ENCODE results near the gene WNK2. TPM values are rescaled to one million over a fixed set of nuclear protein-coding genes. Genes with fewer than 3 reads are reported as not detected.
A peak's percentile ranks its signal among the peaks of the same experiment; 100 is the strongest.
"Not testable (repeated sequence)": the region's sequence is repeated elsewhere in the genome, so short reads cannot be mapped to it uniquely, and the experiment has no call there.

Gene WNK2
- total and polyA plus RNA-seq, 12 donors, result 16.6 to 236 (median 178) TPM

DNA sequence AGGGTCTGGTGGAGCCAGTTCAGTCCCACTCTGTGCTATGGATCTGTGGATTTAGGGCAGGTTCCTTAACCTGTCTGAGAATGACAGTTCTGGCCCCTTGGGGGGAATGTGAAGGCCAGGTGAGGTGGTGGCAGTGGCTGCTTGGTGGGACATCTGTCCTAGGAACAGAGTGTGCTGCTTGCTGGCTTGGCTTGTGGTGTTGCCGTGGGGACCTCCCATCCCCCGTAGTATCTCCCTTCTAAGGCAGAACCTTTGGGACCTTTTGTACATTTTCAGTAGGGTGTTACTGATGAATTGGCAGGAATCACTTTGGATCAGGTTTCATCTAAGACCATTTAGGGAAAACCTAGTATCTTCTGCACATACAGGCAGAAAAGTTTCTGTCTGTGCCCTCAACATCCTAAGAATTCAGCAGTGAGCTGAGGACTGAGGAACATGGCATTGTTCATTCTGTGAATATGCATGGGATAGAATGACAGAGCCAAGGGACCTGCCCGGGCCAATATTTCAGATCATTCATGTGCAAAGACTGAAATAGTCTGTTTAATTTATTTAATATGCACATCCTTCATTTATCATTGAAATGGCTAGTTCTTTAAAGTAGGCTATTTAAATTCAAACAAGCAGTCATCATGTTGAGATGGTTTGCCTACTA is 64.6 kb downstream of the WNK2 start:
- H3K36me3 ChIP-seq, result peaks cover 0 to 12% (median 0%) of the 10 kb centered on the region in 9 donors
- no peaks in the 10 kb centered on the region for H3K9me3 ChIP-seq
- intact Hi-C loops (cut with DNase I), result no loop called here
- H3K4me1 ChIP-seq, result peaks cover 0 to 47% (median 15%) of the 10 kb centered on the region in 9 donors
- H3K27ac ChIP-seq, result no peak overlapping the region
- H3K27me3 ChIP-seq, result no peaks in the 10 kb centered on the region
- 62 to 76% methylated on average over 3 of the region's 3 CpGs for WGBS, 2 donors
- TF ChIP-seq, protein P1, sequence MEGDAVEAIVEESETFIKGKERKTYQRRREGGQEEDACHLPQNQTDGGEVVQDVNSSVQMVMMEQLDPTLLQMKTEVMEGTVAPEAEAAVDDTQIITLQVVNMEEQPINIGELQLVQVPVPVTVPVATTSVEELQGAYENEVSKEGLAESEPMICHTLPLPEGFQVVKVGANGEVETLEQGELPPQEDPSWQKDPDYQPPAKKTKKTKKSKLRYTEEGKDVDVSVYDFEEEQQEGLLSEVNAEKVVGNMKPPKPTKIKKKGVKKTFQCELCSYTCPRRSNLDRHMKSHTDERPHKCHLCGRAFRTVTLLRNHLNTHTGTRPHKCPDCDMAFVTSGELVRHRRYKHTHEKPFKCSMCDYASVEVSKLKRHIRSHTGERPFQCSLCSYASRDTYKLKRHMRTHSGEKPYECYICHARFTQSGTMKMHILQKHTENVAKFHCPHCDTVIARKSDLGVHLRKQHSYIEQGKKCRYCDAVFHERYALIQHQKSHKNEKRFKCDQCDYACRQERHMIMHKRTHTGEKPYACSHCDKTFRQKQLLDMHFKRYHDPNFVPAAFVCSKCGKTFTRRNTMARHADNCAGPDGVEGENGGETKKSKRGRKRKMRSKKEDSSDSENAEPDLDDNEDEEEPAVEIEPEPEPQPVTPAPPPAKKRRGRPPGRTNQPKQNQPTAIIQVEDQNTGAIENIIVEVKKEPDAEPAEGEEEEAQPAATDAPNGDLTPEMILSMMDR (IDR thresholded peaks at IDR 0.05), result no peak
- DNase-seq, result no peak
- peak in 1 of 8 donors; percentile 41 for ATAC-seq
- no peak overlapping the region for H3K4me3 ChIP-seq

DNA sequence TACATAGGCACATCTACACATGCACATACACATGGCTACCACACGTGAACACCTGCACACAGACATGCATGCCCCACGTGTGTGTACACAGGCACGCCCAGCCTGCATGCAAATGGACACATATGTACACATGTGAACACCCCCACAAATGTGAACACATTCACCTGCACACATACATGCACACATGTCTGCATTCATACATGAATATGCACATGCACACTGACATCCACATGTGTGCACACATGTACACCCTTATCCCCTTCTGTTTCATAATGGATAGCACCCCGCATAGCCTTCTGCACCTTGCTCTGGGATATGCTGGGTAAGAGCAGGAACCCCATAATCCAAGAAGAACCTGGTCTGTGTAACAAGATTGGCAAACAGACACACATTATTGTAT is 66.2 kb downstream of the WNK2 start:
- Histone ChIP-seq H3K4me1 (peaks cover 0 to 36% (median 9%) of the 10 kb centered on the region in 9 donors), H3K4me3 (no peak overlapping the region), H3K9me3 (no peaks in the 10 kb centered on the region), H3K36me3 (peaks cover 0 to 19% (median 0%) of the 10 kb centered on the region in 9 donors), H3K27ac (no peak overlapping the region), H3K27me3 (no peaks in the 10 kb centered on the region)
- TF ChIP-seq, protein P1 (IDR thresholded peaks at IDR 0.05), result no peak
- DNase-seq (no peak), ATAC-seq (no peak)
- WGBS, 2 donors, result 92 to 93% methylated on average over 4 of the region's 4 CpGs
- intact Hi-C loops (cut with DNase I), result no loop called here

DNA sequence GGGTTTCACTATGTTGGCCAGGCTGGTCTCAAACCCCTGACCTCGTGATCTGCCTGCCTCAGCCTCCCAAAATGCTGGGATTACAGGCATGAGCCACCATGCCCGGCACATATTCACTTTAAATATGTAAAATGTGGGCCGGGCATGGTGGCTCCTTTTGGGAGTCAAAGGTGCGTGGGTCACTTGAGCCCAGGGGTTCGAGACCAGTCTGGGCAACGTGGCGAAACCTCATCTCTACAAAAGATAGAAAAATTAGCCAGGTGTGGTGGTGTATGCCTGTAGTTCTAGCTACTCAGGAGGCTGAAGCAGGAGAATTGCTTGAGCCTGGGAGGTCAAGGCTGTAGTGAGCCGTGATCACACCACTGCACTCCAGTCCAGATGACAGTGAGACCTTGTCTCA is 67.4 kb downstream of the WNK2 start:
- H3K4me3 ChIP-seq, result not testable (repeated sequence)

DNA sequence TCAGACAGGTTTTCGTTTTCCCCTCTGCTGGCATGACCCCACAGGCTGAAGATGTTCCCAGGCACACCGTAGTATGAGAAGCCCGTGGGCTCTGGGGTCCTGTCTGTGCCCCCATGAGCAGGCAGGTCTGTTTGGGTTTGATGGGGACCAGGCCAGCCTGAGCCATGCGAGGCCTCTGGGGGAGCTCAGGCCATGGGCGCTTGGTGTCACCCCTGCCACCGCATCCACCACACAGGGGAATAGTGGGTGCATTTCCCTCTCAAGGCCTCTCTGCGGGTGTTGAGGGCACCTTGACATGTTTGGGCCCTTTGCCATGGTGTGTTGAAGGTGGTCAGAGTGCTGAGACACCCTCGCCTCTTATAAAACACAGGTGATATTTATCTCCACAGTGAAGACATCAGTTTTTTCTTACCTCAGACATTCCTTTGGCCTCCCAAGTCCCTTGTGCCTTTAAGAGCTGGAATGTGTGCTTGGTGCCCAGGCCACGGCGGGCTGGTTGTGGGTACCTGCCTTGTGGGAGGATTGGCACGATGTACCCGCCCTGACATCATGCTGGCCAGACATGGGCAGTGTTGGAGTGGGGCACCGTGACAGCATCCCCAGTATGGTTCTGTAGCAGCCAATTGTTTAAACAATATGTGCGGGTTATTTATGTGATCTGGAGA is 68.3 kb downstream of the WNK2 start:
- TF ChIP-seq, protein P1 (IDR thresholded peaks at IDR 0.05), result no peak
- Histone ChIP-seq H3K4me1 (peaks cover 0 to 20% (median 0%) of the 10 kb centered on the region in 9 donors), H3K4me3 (no peak overlapping the region), H3K36me3 (peaks cover 0 to 29% (median 0%) of the 10 kb centered on the region in 9 donors), H3K27ac (peak overlapping the region in 1 of 10 donors; percentile 4), H3K9me3 (no peaks in the 10 kb centered on the region), H3K27me3 (no peaks in the 10 kb centered on the region)
- peak in 6 of 8 donors; percentile 37 to 83 (median 70) for ATAC-seq
- intact Hi-C loops (cut with DNase I), result no loop called here
- WGBS, 2 donors, result 63 to 75% methylated on average over 14 of the region's 14 CpGs
- peak in 1 of 2 donors; percentile 26 for DNase-seq

More for the DNA sequence above, 67.4 kb downstream of the WNK2 start:
- H3K9me3 ChIP-seq; ATAC-seq; intact Hi-C loops (cut with DNase I); DNase-seq; H3K27ac ChIP-seq; H3K27me3 ChIP-seq: not testable (repeated sequence)
- peaks cover 0 to 24% (median 1%) of the 10 kb centered on the region in 9 donors for H3K4me1 ChIP-seq
- WGBS, 2 donors, result 91 to 95% methylated on average over 8 of the region's 8 CpGs
- peaks cover 0 to 29% (median 0%) of the 10 kb centered on the region in 9 donors for H3K36me3 ChIP-seq

Measured in heart right ventricle (tissue), 16 donors.